IMR-90 (cell line): ENCODE data around the gene BRAF. TPM values are rescaled to one million over a fixed set of nuclear protein-coding genes. Genes with fewer than 3 reads are reported as not detected.

Experiments
- ATAC-seq: fragments of 200-7000 bp; cut with Tn5 transposase; 2 replicates; pipeline ENCODE4 v1.9.1; 2020; ENCODE audit warnings: low read depth, mild to moderate bottlenecking, moderate library complexity
- BruUV-seq: library from RNA; stranded (reverse); fragments of 400-500 nt; replicated peaks from 2 replicates; lab custom pipeline; 2021; lab: Mats Ljungman, UMichigan
- CTCF ChIA-PET: fragments of 300-600 bp; formaldehyde crosslinking; extraction: SDS; loops from one replicate; lab custom pipeline; 2021; ENCODE audit warnings: antibody characterized with exemption; lab: Yijun Ruan, JAX
- POLR2A ChIA-PET: fragments of 300-600 bp; sonication (Branson Sonifier 250); formaldehyde crosslinking; loops from one replicate; lab custom pipeline; 2022; ENCODE audit warnings: antibody characterized with exemption; ENCODE audit not compliant: unreplicated experiment; lab: Charles Lee
- DNase-seq: peaks from one replicate; pipeline ENCODE4 v3.0.0; 2013
- H2AFZ ChIP-seq: replicated peaks from 2 replicates; pipeline ENCODE3; 2013; ENCODE audit warnings: low read length, mild to moderate bottlenecking; ENCODE audit not compliant: poor library complexity
- H2AK5ac ChIP-seq: 2 replicates; pipeline ENCODE4 v1.6.1; 2013; ENCODE audit warnings: low read depth, low read length, inconsistent platforms
- H2AK9ac ChIP-seq: replicated peaks from 2 replicates; pipeline ENCODE3; 2013; ENCODE audit warnings: mild to moderate bottlenecking, low read depth, low read length, moderate library complexity; ENCODE audit not compliant: poor library complexity
- H2BK120ac ChIP-seq: 2 replicates; pipeline ENCODE4 v1.6.1; 2013; ENCODE audit warnings: low read depth, low read length, inconsistent platforms
- H2BK15ac ChIP-seq: 3 replicates; pipeline ENCODE4 v1.6.1; 2013; ENCODE audit warnings: low read depth, low read length, inconsistent platforms
- H2BK20ac ChIP-seq: 2 replicates; pipeline ENCODE4 v1.6.1; 2013; ENCODE audit warnings: low read depth, mild to moderate bottlenecking, inconsistent platforms, low read length, moderate library complexity
- H2BK5ac ChIP-seq: 2 replicates; pipeline ENCODE4 v1.6.1; 2013; ENCODE audit warnings: mild to moderate bottlenecking, low read depth, low read length, inconsistent platforms; ENCODE audit not compliant: poor library complexity, severe bottlenecking
- H3K14ac ChIP-seq: replicated peaks from 2 replicates; pipeline ENCODE4 v1.6.1; 2013; ENCODE audit warnings: low read depth, low read length, inconsistent platforms
- H3K18ac ChIP-seq: 2 replicates; pipeline ENCODE4 v1.6.1; 2013; ENCODE audit warnings: low read depth, low read length, control low read depth
- H3K23ac ChIP-seq: 2 replicates; pipeline ENCODE4 v1.6.1; 2013; ENCODE audit warnings: low read depth, low read length, inconsistent platforms
- H3K27ac ChIP-seq: 2 replicates; pipeline ENCODE4 v1.5.1; 2013; ENCODE audit warnings: mild to moderate bottlenecking, control low read depth, low read length; ENCODE audit not compliant: insufficient read depth
- H3K27me3 ChIP-seq: 2 replicates; pipeline ENCODE4 v1.6.1; 2013; ENCODE audit warnings: low read length; ENCODE audit not compliant: control insufficient read depth, insufficient read depth
- H3K36me3 ChIP-seq: 2 replicates; pipeline ENCODE4 v1.6.1; 2013; ENCODE audit warnings: low read length, mixed read lengths; ENCODE audit not compliant: control insufficient read depth, insufficient read depth
- H3K4ac ChIP-seq: 2 replicates; pipeline ENCODE4 v1.6.1; 2013; ENCODE audit warnings: low read depth, low read length, inconsistent platforms
- H3K4me1 ChIP-seq: 2 replicates; pipeline ENCODE4 v1.6.1; 2013; ENCODE audit warnings: low read length, mixed read lengths; ENCODE audit not compliant: control insufficient read depth, insufficient read depth
- H3K4me2 ChIP-seq: 2 replicates; pipeline ENCODE4 v1.6.1; 2013; ENCODE audit warnings: low read depth, mild to moderate bottlenecking, control low read depth, low read length, moderate library complexity
- H3K4me3 ChIP-seq: 2 replicates; pipeline ENCODE4 v1.5.1; 2013; ENCODE audit warnings: low read depth, mild to moderate bottlenecking, control low read depth, low read length, moderate library complexity; ENCODE audit not compliant: insufficient read depth
- H3K56ac ChIP-seq: 2 replicates; pipeline ENCODE4 v1.6.1; 2013; ENCODE audit warnings: low read length, inconsistent platforms; ENCODE audit not compliant: insufficient read depth; ENCODE audit errors: extremely low read depth
- H3K79me1 ChIP-seq, 2 experiments: 2 replicates each; pipeline ENCODE4 v1.6.1; 2013; ENCODE audit warnings: low read length in 2 of 2, inconsistent platforms in 1 of 2, low read depth in 1 of 2
- H3K9ac ChIP-seq: 2 replicates; pipeline ENCODE4 v1.6.1; 2013; ENCODE audit warnings: low read depth, low read length, control low read depth
- H3K9me1 ChIP-seq: 2 replicates; pipeline ENCODE4 v1.6.1; 2013; ENCODE audit warnings: low read length, inconsistent platforms; ENCODE audit not compliant: insufficient read depth
- H3K9me3 ChIP-seq: 2 replicates; pipeline ENCODE4 v1.6.1; 2013; ENCODE audit warnings: low read length; ENCODE audit not compliant: control insufficient read depth, insufficient read depth
- H4K20me1 ChIP-seq: 2 replicates; pipeline ENCODE4 v1.6.1; 2013; ENCODE audit warnings: low read length, inconsistent platforms; ENCODE audit not compliant: insufficient read depth
- H4K5ac ChIP-seq: 2 replicates; pipeline ENCODE4 v1.6.1; 2013; ENCODE audit warnings: mild to moderate bottlenecking, low read depth, low read length, control low read depth
- H4K8ac ChIP-seq, 2 experiments: 2 replicates each; pipeline ENCODE4 v1.6.1; 2013; ENCODE audit warnings: low read depth in 2 of 2, low read length in 2 of 2, control low read depth in 1 of 2, inconsistent platforms in 1 of 2
- H4K91ac ChIP-seq: 2 replicates; pipeline ENCODE4 v1.6.1; 2013; ENCODE audit warnings: low read depth, low read length, inconsistent platforms; ENCODE audit not compliant: insufficient read depth
- BHLHE40 ChIP-seq: fragments of 150-350 bp; IDR thresholded peaks from 2 replicates; pipeline ENCODE4 v1.6.1; 2016; ENCODE audit warnings: mild to moderate bottlenecking, low read depth, low read length
- CEBPB ChIP-seq: IDR thresholded peaks from 2 replicates; pipeline ENCODE4 v1.6.1; 2012; ENCODE audit warnings: low read depth, low read length, improper control_type of control experiment
- CHD1 ChIP-seq: IDR thresholded peaks from 2 replicates; pipeline ENCODE4 v1.6.1; 2012; ENCODE audit warnings: low read depth, low read length, improper control_type of control experiment
- CTCF ChIP-seq: conservative IDR thresholded peaks from 2 replicates; pipeline ENCODE4 v1.5.1; 2012; ENCODE audit warnings: mild to moderate bottlenecking, low read depth, low read length, improper control_type of control experiment
- ELK1 ChIP-seq: fragments of 150-350 bp; IDR thresholded peaks from 2 replicates; pipeline ENCODE4 v1.6.1; 2016; ENCODE audit warnings: low read depth, mild to moderate bottlenecking, low read length, moderate library complexity, borderline replicate concordance
- FOS ChIP-seq: fragments of 150-350 bp; IDR thresholded peaks from 2 replicates; pipeline ENCODE4 v1.6.1; 2016; ENCODE audit warnings: low read depth, low read length
- MXI1 ChIP-seq: IDR thresholded peaks from 2 replicates; pipeline ENCODE4 v1.6.1; 2012; ENCODE audit warnings: low read depth, mild to moderate bottlenecking, low read length, moderate library complexity, borderline replicate concordance
- NFE2L2 ChIP-seq: fragments of 150-350 bp; IDR thresholded peaks from 2 replicates; pipeline ENCODE4 v1.6.1; 2016; ENCODE audit warnings: low read depth, mild to moderate bottlenecking, low read length
- POLR2A ChIP-seq: IDR thresholded peaks from 2 replicates; pipeline ENCODE4 v1.6.1; 2012; ENCODE audit warnings: mild to moderate bottlenecking, low read depth, low read length
- RAD21 ChIP-seq: IDR thresholded peaks from 2 replicates; pipeline ENCODE4 v1.6.1; 2012; ENCODE audit warnings: low read length, improper control_type of control experiment
- RCOR1 ChIP-seq: IDR thresholded peaks from 2 replicates; pipeline ENCODE4 v1.6.1; 2012; ENCODE audit warnings: mild to moderate bottlenecking, low read length, improper control_type of control experiment; ENCODE audit not compliant: insufficient replicate concordance
- RFX5 ChIP-seq: IDR thresholded peaks from 2 replicates; pipeline ENCODE4 v1.8.0; 2012; ENCODE audit warnings: low read depth, mild to moderate bottlenecking, low read length, moderate library complexity
- SMC3 ChIP-seq: fragments of 150-350 bp; IDR thresholded peaks from 2 replicates; pipeline ENCODE4 v1.6.1; 2016; ENCODE audit warnings: low read depth, mild to moderate bottlenecking, antibody characterized with exemption, low read length, moderate library complexity
- WGBS, 2 experiments: methylation state at CpG; one replicate each; pipeline versions ENCODE4 v1.1.5 to v1.1.7; 2013; ENCODE audit warnings: missing lambda C conversion rate in 2 of 2; ENCODE audit not compliant: insufficient read length in 1 of 2; ENCODE audit errors: extremely low coverage in 2 of 2; 5-methylcytosine and 5-hydroxymethylcytosine counted together
- dilution Hi-C: fragments of 300-500 bp; cut with HindIII; formaldehyde crosslinking; loops from one replicate; pipeline ENCODE4 v1.14.3; 2018; ENCODE audit warnings: low sequenced_read_pairs; ENCODE audit not compliant: unreplicated experiment
- in situ Hi-C: fragments of 300-500 bp; cut with MboI; formaldehyde crosslinking; loops from 3 replicates; pipeline ENCODE4 v1.14.3; 2019; ENCODE audit warnings: low sequenced_read_pairs, inconsistent platforms, mixed read lengths
- intact Hi-C: fragments of 100-400 bp; cut with micrococcal nuclease; formaldehyde crosslinking; loops from 2 replicates; pipeline ENCODE4 v1.10.0; 2022
- polyA plus RNA-seq, 3 experiments: library from polyadenylated mRNA; depleted of rRNA; stranded (reverse); fragments of >200 nt; gene quantifications; 2 replicates each; pipeline ENCODE4 v1.2.3, GENCODE V29; 2012; ENCODE audit warnings: low replicate concordance in 1 of 3
- total RNA-seq: library from RNA; depleted of rRNA; stranded (reverse); fragments of >200 nt; gene quantifications from 2 replicates; pipeline ENCODE4 v1.2.3, GENCODE V29; 2012
- TF ChIP-seq, protein P1 (sequence below): fragments of 150-350 bp; IDR thresholded peaks from 2 replicates; pipeline ENCODE4 v1.6.1; 2017; ENCODE audit warnings: mild to moderate bottlenecking, antibody characterized with exemption, low read length, low read depth

BRAF gene
- total and polyA plus RNA-seq, 2 of the 4 experiments (the other 2 are of a cell fraction), result 5.7 to 12.9 TPM

- peaks cover 20 to 46% of the 10 kb centered on the region in 2 experiments for H3K79me1 ChIP-seq
- H3K9me1 ChIP-seq, result peaks cover 5% of the 10 kb centered on the region; the same call in 1 of the 2 replicates
- CTCF ChIA-PET, result no interaction called here
- no peak overlapping the region for H3K56ac ChIP-seq
- no peaks in the 10 kb centered on the region for H3K9me3 ChIP-seq
- in situ Hi-C loops, result no loop called here
- no peak overlapping the region for H3K4me2 ChIP-seq
- no peak overlapping the region for H4K91ac ChIP-seq
- DNase-seq, result no peak
- H2AK5ac ChIP-seq, result no peak overlapping the region
- no peak overlapping the region for H2BK20ac ChIP-seq
- BruUV-seq, result no TSS peak
- no peak overlapping the region for H3K9ac ChIP-seq
- no peak overlapping the region for H4K5ac ChIP-seq
- no peaks in the 10 kb centered on the region for H3K27me3 ChIP-seq
- no peak overlapping the region for H4K8ac ChIP-seq
- no peak overlapping the region for H3K14ac ChIP-seq
- H3K18ac ChIP-seq, result no peak overlapping the region
- H3K23ac ChIP-seq, result no peak overlapping the region
- POLR2A ChIA-PET, result no interaction called here
- H3K36me3 ChIP-seq, result no peaks in the 10 kb centered on the region
- no peak overlapping the region for H3K4ac ChIP-seq
- no peak overlapping the region for H2BK5ac ChIP-seq
- dilution Hi-C loops, result no loop called here
- no peak for ATAC-seq
- peaks cover 19% of the 10 kb centered on the region for H4K20me1 ChIP-seq
- no peak overlapping the region for H2AFZ ChIP-seq
- TF ChIP-seq FOS (no peak), SMC3 (no peak), POLR2A (no peak), NFE2L2 (no peak), ELK1 (no peak), BHLHE40 (no peak), CTCF (no peak), RFX5 (no peak), RCOR1 (no peak), RAD21 (no peak), CEBPB (no peak), CHD1 (no peak), MXI1 (no peak)
- TF ChIP-seq, protein P1, sequence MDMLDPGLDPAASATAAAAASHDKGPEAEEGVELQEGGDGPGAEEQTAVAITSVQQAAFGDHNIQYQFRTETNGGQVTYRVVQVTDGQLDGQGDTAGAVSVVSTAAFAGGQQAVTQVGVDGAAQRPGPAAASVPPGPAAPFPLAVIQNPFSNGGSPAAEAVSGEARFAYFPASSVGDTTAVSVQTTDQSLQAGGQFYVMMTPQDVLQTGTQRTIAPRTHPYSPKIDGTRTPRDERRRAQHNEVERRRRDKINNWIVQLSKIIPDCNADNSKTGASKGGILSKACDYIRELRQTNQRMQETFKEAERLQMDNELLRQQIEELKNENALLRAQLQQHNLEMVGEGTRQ, result no peak
- intact Hi-C loops, result loop anchor here (5.0 kb wide), 1 partner anchor 52 kb away; the partner anchor contains the start of gene BRAF
- no CpG with 5 or more reads among the region's 1 CpG for WGBS, 2 experiments
- no peak overlapping the region for H2BK15ac ChIP-seq
- no peak overlapping the region for H3K27ac ChIP-seq
- no peak overlapping the region for H2BK120ac ChIP-seq
- H2AK9ac ChIP-seq, result no peak overlapping the region
- H3K4me3 ChIP-seq, result no peak overlapping the region
- peaks cover 4% of the 10 kb centered on the region for H3K4me1 ChIP-seq
These were observed 54.7 kb downstream of the BRAF start for GRCh38 chr7:140870003-140870402.
